Activated naive CD4-positive, alpha-beta T cell treated with anti-CD3 and anti-CD28 coated beads, Interleukin-2, amount 10 ng/mL, durations not matched to agents 7 days and 5 days (primary cell): ENCODE measurements around the gene UQCRH.
A peak's percentile ranks its signal among the peaks of the same experiment; 100 is the strongest.

Experiments
- CTCF ChIA-PET: fragments of 350-600 bp; sonication (Branson Sonifier 250); formaldehyde crosslinking; loops from one replicate; lab custom pipeline; 2021; ENCODE audit warnings: antibody characterized with exemption; lab: Charles Lee
- DNase-seq: peaks from one replicate; pipeline ENCODE4 v3.0.0-alpha.2; 2020
- H3K27ac Mint-ChIP-seq: one replicate; pipeline ENCODE4 v1.8.0; 2021; ENCODE audit warnings: mild to moderate bottlenecking, moderate library complexity, mixed read lengths
- H3K27me3 Mint-ChIP-seq: one replicate; pipeline ENCODE4 v1.8.0; 2021; ENCODE audit warnings: mild to moderate bottlenecking, mixed read lengths
- H3K36me3 Mint-ChIP-seq: one replicate; pipeline ENCODE4 v1.8.0; 2021; ENCODE audit warnings: mixed read lengths
- H3K4me1 Mint-ChIP-seq: one replicate; pipeline ENCODE4 v1.8.0; 2021; ENCODE audit warnings: mixed read lengths
- H3K4me3 Mint-ChIP-seq: one replicate; pipeline ENCODE4 v1.8.0; 2021; ENCODE audit warnings: mild to moderate bottlenecking, moderate library complexity, mixed read lengths
- H3K9me3 Mint-ChIP-seq: one replicate; pipeline ENCODE4 v1.8.0; 2021; ENCODE audit warnings: mixed read lengths

The UQCRH gene

DNA sequence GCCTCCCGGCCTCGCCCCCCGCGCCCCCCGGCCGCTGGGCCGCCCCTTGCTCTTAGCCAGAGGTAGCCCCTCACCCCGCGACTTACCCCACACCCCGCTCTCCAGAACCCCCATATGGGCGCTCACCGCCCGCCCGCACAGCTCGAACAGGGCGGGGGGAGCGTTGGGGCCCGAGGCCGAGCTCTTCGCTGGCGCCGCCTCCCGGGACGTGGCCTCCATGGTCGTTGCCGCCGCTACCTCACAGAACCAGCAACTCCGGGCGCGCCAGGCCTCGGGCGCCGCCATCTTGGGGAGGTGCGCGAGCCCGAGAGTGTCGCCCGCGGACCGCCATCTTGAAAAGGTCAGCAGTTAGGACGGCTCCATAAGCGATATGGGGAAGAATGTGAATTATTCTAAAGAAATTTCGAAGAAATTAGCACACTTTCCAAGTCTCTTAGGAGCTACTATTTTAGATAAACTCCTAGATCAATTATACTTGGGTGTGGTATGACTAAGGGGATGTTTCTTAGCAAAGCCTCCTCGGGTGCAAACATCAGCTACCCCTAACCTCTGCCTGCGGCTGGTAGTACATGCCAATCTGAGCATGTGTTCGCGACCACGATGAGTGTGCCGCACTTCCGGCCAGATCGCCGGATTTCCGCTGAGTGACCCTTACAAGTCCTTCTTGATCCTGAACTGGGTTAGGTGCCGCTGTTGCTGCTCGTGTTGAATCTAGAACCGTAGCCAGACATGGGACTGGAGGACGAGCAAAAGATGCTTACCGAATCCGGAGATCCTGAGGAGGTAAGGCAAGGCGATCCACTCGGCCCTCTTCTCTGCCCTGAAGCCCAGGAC lies at the start of gene UQCRH, which contains the start of gene LRRC41:
UQCRH (plus strand) TSS at position 661 of the 834 bp plus-strand sequence; CDS start at position 730, 69 bp downstream.
LRRC41 (minus strand) TSS at position 579 of the 834 bp plus-strand sequence; CDS start at position 285, 294 bp downstream.
- peak within 1 kb of the TSS; percentile 98 for H3K27ac Mint-ChIP-seq
- H3K4me3 Mint-ChIP-seq, result peak within 1 kb of the TSS; percentile 92
- H3K36me3 Mint-ChIP-seq, result peaks cover 19% of the 10 kb centered on the region
- peaks cover 51% of the 10 kb centered on the region for H3K4me1 Mint-ChIP-seq
- peaks cover 4% of the 10 kb centered on the region for H3K27me3 Mint-ChIP-seq
- DNase-seq, result peak; percentile 95
- CTCF ChIA-PET, result interaction anchor here (0.6 to 2.1 kb wide), 6 partner anchors 17 to 103 kb away, joined by 3 to 8 read pairs (median 4); no protein-coding TSS in a partner anchor
- H3K9me3 Mint-ChIP-seq, result no peaks in the 10 kb centered on the region

DNA sequence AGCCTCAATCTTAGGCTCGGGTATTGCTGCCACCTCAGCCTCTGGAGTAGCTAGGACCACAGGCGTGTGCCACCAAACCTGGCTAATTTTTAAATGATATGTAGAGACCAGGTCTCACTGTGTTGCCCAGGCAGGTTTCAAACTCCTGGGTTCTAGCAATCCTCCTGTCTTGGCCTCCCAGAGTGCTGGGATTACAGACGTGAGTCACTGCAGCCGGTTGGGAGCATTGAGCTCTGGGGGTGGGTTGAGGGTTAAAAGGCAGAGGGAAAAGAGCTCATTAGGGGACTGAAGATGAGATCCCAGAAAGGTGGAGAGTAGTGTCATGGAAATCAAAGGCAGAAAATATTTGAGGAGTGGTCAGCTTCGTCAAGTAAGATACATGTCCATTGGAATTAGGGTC lies 48.8 kb upstream of the UQCRH start:
- Mint-ChIP-seq H3K4me1 (peaks cover 19% of the 10 kb centered on the region), H3K36me3 (peaks cover 48% of the 10 kb centered on the region), H3K9me3 (no peaks in the 10 kb centered on the region), H3K4me3 (no peak overlapping the region), H3K27me3 (no peaks in the 10 kb centered on the region), H3K27ac (no peak overlapping the region)
- CTCF ChIA-PET, result no interaction called here
- no peak for DNase-seq

DNA sequence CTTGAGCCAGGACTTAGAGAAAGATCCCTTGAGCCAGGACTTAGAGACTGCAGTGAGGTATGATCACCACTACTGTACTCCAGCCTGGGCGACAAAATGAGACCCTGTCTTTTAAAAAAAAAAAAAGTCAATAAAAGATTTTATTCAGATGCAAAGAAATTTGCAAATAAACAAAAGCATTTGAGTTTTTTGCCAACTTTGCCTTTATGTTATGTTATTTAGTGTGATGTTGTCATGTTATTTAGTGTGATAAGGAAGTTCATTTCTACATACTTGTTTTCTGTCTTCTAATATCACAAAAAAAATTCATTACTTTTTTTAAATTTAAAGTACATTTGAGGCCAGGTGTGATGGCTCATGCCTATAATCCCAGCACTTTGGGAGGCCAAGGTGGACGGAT lies 47.0 kb upstream of the UQCRH start:
- H3K36me3 Mint-ChIP-seq, result peaks cover 52% of the 10 kb centered on the region
- H3K27ac Mint-ChIP-seq, result no peak overlapping the region
- no peak overlapping the region for H3K4me3 Mint-ChIP-seq
- no peaks in the 10 kb centered on the region for H3K9me3 Mint-ChIP-seq
- CTCF ChIA-PET, result no interaction called here
- H3K4me1 Mint-ChIP-seq, result peaks cover 8% of the 10 kb centered on the region
- no peaks in the 10 kb centered on the region for H3K27me3 Mint-ChIP-seq
- DNase-seq, result no peak

DNA sequence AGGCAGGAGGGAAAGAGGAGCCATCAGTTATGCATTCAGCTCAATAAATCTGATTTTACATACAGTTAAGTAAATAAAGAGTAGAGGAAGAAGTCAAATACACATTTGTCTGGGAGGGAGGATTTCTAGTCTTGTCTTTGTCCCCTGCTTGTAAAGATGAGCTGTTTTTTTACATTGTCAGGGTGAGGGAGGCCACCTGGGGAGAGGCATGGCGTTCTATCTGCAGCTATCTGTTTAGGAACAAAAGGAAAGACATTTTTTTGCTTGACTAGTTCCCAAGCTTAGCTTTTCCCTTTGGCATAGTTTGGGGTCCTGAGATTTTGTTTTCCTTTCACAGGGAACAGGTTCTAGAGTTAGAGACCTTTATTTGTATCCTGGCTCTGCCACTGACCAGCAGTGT lies 41.0 kb upstream of the UQCRH start:
- no peak overlapping the region for H3K4me3 Mint-ChIP-seq
- CTCF ChIA-PET, result interaction anchor here (0.9 to 2.1 kb wide), 3 partner anchors 11 to 39 kb away, joined by 3 to 7 read pairs (median 6); no protein-coding TSS in a partner anchor
- H3K36me3 Mint-ChIP-seq, result peaks cover 62% of the 10 kb centered on the region

DNA sequence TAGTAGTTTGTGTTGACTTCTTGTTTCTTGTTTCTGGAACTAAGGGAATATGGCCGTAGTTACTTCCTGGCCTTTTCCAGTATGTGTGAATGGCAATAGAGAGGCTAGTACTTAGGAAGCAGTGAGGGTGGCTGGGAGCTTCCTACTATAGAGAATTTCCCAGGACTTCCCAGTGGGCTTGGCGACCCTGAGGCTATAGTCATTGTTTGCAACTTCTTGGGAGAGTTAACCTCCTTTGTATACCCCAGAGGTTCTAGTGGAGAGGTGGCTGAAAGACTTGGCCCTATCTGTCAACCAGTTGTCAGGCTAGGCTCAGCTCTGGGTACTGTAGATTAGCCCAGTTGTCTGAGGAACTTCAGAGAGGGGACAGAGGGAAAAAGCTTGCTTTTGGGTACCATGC lies 40.4 kb upstream of the UQCRH start:
- Mint-ChIP-seq H3K27me3 (no peaks in the 10 kb centered on the region), H3K36me3 (peaks cover 67% of the 10 kb centered on the region), H3K9me3 (no peaks in the 10 kb centered on the region), H3K4me1 (no peaks in the 10 kb centered on the region), H3K4me3 (no peak overlapping the region), H3K27ac (no peak overlapping the region)
- CTCF ChIA-PET, result interaction anchor here (1.8 to 2.1 kb wide), 2 partner anchors 18 to 39 kb away, joined by 6 to 7 read pairs; no protein-coding TSS in a partner anchor
- DNase-seq, result no peak

More for the DNA sequence above, 41.0 kb upstream of the UQCRH start:
- Mint-ChIP-seq H3K4me1 (no peaks in the 10 kb centered on the region), H3K27ac (no peak overlapping the region), H3K27me3 (no peaks in the 10 kb centered on the region), H3K9me3 (no peaks in the 10 kb centered on the region)
- DNase-seq, result no peak

DNA sequence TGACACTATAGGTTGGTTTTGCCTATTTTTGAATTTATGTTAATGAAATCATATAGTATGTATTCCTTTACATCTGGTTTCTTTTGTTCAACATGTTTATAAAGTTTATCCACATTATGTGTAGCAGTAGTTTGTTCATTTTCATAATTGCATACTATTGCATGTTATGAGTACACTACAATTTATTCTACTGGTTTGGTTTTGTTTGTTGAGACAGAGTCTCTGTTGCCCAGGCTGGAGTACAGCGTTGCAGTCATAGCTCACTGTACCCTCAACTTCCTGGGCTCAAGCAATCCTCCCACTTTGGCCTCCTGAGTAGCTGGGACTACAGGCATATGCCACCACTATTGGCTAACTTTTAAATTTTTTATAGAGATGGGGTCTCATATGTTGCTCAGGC lies 34.9 kb upstream of the UQCRH start:
- Mint-ChIP-seq H3K9me3 (no peaks in the 10 kb centered on the region), H3K4me3 (no peak overlapping the region), H3K36me3 (peaks cover 58% of the 10 kb centered on the region), H3K27ac (no peak overlapping the region), H3K4me1 (no peaks in the 10 kb centered on the region), H3K27me3 (no peaks in the 10 kb centered on the region)
- DNase-seq, result no peak
- CTCF ChIA-PET, result no interaction called here

DNA sequence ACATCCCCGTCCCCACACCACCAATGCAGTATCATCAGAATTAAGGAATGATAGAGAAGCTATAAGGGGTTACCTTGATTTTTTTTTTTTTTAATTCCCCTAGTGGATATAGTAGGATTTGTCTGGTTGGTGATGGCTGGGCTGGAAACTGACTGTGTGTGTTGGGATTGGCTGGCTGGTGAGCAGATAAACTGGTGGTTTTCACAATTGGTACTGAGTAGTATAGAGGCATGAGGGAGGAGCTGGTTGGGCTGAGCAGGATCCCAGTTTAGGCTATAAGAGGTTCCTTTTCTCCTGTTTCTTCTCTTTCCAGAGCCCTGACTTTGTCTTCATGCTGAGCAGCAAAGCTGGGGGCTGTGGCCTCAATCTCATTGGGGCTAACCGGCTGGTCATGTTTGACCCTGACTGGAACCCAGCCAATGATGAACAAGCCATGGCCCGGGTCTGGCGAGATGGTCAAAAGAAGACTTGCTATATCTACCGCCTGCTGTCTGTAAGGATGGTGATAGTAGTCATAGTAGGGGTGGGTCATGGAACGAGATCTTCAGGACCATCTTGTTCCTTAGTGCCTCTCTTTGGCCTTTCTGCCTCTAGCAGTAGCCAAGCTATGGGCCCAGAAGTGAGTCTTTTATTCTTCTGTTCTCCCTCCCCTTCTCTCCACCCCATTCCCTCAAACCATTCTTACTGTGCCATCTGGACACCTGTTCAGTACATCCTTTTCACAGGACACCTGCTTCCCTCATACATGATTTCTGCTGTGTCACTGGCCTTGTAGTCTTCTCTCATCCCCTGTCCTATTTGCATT lies 29.1 kb upstream of the UQCRH start:
- CTCF ChIA-PET, result interaction anchor here (0.6 to 1.1 kb wide), 3 partner anchors 13 to 238 kb away, joined by 3 read pairs; no protein-coding TSS in a partner anchor
- Mint-ChIP-seq H3K9me3 (no peaks in the 10 kb centered on the region), H3K27ac (no peak overlapping the region), H3K36me3 (peaks cover 59% of the 10 kb centered on the region), H3K4me3 (no peak overlapping the region), H3K27me3 (no peaks in the 10 kb centered on the region), H3K4me1 (no peaks in the 10 kb centered on the region)
- DNase-seq, result no peak

DNA sequence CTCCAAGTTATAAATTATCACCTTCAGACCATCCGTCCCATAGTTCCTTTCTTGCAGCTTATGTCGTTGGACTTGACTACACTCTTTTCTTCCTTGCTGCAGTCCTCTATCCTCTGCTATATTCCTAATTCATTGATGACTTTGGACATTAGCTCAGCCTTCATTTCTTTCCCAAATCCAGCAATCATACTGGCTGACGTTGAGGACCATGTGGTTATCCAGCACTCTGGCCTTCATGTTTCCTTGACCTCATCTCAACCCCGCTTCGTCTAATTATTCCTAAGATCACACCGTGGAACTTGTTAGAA lies 28.5 kb upstream of the UQCRH start:
- no peak overlapping the region for H3K4me3 Mint-ChIP-seq
- no peaks in the 10 kb centered on the region for H3K9me3 Mint-ChIP-seq
- H3K4me1 Mint-ChIP-seq, result no peaks in the 10 kb centered on the region
- H3K36me3 Mint-ChIP-seq, result peaks cover 56% of the 10 kb centered on the region
- H3K27ac Mint-ChIP-seq, result no peak overlapping the region
- no peaks in the 10 kb centered on the region for H3K27me3 Mint-ChIP-seq
- DNase-seq, result no peak
- CTCF ChIA-PET, result interaction anchor here (0.8 kb wide), 1 partner anchor 73 kb away, joined by 3 read pairs; no protein-coding TSS in a partner anchor

DNA sequence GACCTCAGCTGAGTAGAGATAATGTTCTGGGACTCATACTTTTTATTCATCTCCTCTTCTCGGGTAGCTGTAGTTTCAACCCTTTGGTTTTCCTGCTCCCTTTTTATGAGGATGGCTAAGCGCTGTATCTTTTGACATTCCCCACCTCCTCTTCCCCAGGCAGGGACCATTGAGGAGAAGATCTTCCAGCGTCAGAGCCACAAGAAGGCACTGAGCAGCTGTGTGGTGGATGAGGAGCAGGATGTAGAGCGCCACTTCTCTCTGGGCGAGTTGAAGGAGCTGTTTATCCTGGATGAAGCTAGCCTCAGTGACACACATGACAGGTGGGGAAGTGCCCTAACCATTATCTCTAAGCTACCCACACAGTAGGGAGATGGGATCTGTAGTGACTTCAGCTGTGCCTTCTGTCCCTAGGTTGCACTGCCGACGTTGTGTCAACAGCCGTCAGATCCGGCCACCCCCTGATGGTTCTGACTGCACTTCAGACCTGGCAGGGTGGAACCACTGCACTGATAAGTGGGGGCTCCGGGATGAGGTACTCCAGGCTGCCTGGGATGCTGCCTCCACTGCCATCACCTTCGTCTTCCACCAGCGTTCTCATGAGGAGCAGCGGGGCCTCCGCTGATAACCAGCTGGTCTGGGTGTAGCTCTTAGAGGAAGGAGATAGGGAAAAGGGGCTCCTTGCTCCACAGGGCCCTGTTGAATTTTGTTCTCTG lies 25.7 kb upstream of the UQCRH start:
- Mint-ChIP-seq H3K27ac (no peak overlapping the region), H3K9me3 (no peaks in the 10 kb centered on the region), H3K27me3 (no peaks in the 10 kb centered on the region), H3K36me3 (peaks cover 64% of the 10 kb centered on the region), H3K4me1 (no peaks in the 10 kb centered on the region), H3K4me3 (no peak overlapping the region)
- CTCF ChIA-PET, result interaction anchor here (0.9 kb wide), 1 partner anchor 83 kb away, joined by 3 read pairs; no protein-coding TSS in a partner anchor
- no peak for DNase-seq

DNA sequence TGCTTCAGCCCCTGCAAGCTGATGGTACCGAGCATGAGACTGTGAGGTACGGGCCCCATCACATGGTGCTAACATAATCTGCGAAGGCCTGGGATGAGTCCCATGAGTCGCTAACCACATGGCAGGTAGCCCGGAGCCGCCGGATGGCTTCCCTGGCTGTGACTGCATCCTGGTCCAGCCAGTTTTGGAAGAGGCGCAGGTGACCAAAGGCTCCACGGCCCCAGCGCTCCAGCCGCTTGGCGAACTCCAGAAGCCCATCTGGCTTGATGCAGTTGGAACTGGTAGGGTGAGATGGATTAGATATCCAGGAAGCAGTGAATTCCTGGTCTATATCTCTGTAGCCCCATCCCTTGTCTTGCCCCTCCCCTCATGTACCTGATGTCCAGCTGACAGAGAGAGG lies 24.7 kb upstream of the UQCRH start:
- CTCF ChIA-PET, result no interaction called here
- peaks cover 65% of the 10 kb centered on the region for H3K36me3 Mint-ChIP-seq
- no peaks in the 10 kb centered on the region for H3K4me1 Mint-ChIP-seq
- H3K9me3 Mint-ChIP-seq, result no peaks in the 10 kb centered on the region
- no peak overlapping the region for H3K4me3 Mint-ChIP-seq
- H3K27ac Mint-ChIP-seq, result no peak overlapping the region
- no peaks in the 10 kb centered on the region for H3K27me3 Mint-ChIP-seq
- no peak for DNase-seq

DNA sequence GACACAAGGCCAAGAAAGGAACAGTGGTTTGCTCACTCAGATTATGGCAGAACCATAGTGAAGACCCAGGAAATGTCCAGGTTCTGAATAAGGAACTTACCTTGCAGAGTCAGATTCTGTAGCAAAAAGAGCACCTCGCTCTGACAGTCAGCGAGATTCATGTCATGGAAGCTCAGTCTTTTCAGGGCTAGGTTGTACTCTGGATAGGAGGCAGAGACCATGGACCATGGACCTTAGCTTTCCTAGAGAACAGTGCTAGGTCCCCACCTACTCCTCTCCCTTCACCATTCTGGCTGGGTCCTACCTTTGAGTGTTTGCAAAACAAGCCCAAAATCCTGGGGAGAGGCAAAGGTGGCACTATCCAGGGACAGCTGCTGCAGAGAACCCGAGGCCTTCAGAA lies 23.4 kb upstream of the UQCRH start:
- Mint-ChIP-seq H3K27me3 (no peaks in the 10 kb centered on the region), H3K36me3 (peaks cover 65% of the 10 kb centered on the region), H3K9me3 (no peaks in the 10 kb centered on the region), H3K4me1 (peaks cover 7% of the 10 kb centered on the region), H3K27ac (no peak overlapping the region), H3K4me3 (no peak overlapping the region)
- CTCF ChIA-PET, result no interaction called here
- DNase-seq, result no peak

DNA sequence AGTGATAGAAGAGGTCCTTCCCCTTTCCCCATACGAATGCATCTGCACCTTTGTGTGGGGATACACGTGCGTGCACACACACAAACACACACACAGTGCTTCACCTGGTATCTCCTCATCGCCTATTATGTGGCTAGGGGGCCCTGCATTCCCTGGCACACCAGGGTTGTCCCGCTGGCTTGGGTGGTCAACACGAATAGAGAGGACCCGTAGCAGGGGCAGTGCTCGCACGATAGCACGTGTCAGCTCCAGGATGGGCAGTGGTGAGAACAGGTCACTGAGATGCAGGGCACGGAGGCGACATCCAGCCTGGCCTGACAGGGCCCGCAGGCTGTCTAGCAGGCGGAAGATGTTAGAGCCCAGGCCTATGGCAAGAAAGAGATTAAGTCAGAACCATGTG lies 22.5 kb upstream of the UQCRH start:
- peaks cover 60% of the 10 kb centered on the region for H3K36me3 Mint-ChIP-seq
- no peak overlapping the region for H3K27ac Mint-ChIP-seq
- DNase-seq, result no peak
- peaks cover 16% of the 10 kb centered on the region for H3K4me1 Mint-ChIP-seq
- H3K4me3 Mint-ChIP-seq, result no peak overlapping the region
- no peaks in the 10 kb centered on the region for H3K27me3 Mint-ChIP-seq
- no peaks in the 10 kb centered on the region for H3K9me3 Mint-ChIP-seq
- CTCF ChIA-PET, result no interaction called here

DNA sequence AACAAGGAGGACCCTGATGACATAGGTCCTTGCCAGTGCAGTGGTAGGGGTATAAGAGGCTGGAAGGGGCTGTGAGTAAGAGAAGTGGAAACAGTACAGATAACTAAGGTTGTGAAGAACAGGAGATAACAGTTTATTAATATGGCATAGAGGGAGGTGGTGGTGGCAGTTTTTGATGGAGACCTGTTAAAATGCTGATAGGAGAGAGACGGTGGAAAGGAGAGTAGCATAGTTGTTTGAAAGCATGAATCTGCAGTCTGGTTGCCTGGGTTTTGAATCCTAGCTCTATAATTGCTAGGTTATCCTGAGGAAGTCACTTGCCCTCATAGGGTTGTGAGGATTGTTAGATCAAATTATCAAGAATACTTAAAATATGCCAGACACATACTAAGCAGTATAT lies 19.4 kb upstream of the UQCRH start:
- Mint-ChIP-seq H3K27ac (no peak overlapping the region), H3K4me3 (no peak overlapping the region), H3K27me3 (no peaks in the 10 kb centered on the region), H3K9me3 (no peaks in the 10 kb centered on the region), H3K4me1 (peaks cover 28% of the 10 kb centered on the region), H3K36me3 (peaks cover 43% of the 10 kb centered on the region)
- CTCF ChIA-PET, result interaction anchor here (1.1 kb wide), 1 partner anchor 40 kb away, joined by 3 read pairs; no protein-coding TSS in a partner anchor
- no peak for DNase-seq
